ENCODE results near the gene UNK. TPM values are rescaled to one million over a fixed set of nuclear protein-coding genes. Genes with fewer than 3 reads are reported as not detected.
"Not testable (repeated sequence)": the region's sequence is repeated elsewhere in the genome, so short reads cannot be mapped to it uniquely, and the experiment has no call there.

Gene UNK
- total and polyA plus RNA-seq, 12 donors = 11.6 to 21.3 (median 14.7) TPM

GRCh38 chr17:75869282-75870141, 84.9 kb downstream of the UNK start:
- peaks cover 21 to 75% (median 51%) of the 10 kb centered on the region in 9 donors for H3K4me1 ChIP-seq
- intact Hi-C loops (cut with DNase I) = loop anchor here in 1 of 10 donors (10.0 kb wide), 1 partner anchor 95 kb away; a partner anchor contains a TSS
- peaks cover 0 to 11% (median 5%) of the 10 kb centered on the region in 9 donors for H3K36me3 ChIP-seq
- no peaks in the 10 kb centered on the region for H3K9me3 ChIP-seq
- 45 to 46% methylated on average over 23 of the region's 23 CpGs for WGBS, 2 donors
- H3K27me3 ChIP-seq = no peaks in the 10 kb centered on the region
- ATAC-seq (peak in 7 of 8 donors; percentile 15 to 48 (median 34)), DNase-seq (peak; percentile 55 to 65)
- no peak for TF ChIP-seq CTCF (IDR thresholded peaks at IDR 0.05)
- H3K27ac ChIP-seq = peak overlapping the region; percentile 39 to 92 (median 84)
- peak overlapping the region in 6 of 10 donors; percentile 0 to 20 (median 14) for H3K4me3 ChIP-seq

- DNase-seq, H3K9me3 ChIP-seq, H3K27me3 ChIP-seq, ATAC-seq: not testable (repeated sequence)
- intact Hi-C loops (cut with DNase I) = loop anchor here in 1 of 10 donors (10.0 kb wide), 1 partner anchor 95 kb away; a partner anchor contains a TSS
- WGBS, 2 donors = 72 to 80% methylated on average over 10 of the region's 10 CpGs
- Histone ChIP-seq H3K4me3 (peak overlapping the region in 3 of 10 donors; percentile 13 to 14 (median 13)), H3K4me1 (peaks cover 18 to 75% (median 49%) of the 10 kb centered on the region in 9 donors), H3K27ac (peak overlapping the region; percentile 39 to 92 (median 84)), H3K36me3 (peaks cover 0 to 18% (median 5%) of the 10 kb centered on the region in 9 donors)
These were observed 85.6 kb downstream of the UNK start for GRCh38 chr17:75870228-75870627.

- intact Hi-C loops (cut with DNase I) = loop anchor here in 1 of 10 donors (10.0 kb wide), 1 partner anchor 98 kb away; a partner anchor contains a TSS
- peaks cover 0 to 30% (median 10%) of the 10 kb centered on the region in 9 donors for H3K36me3 ChIP-seq
- H3K27me3 ChIP-seq = peaks cover 0 to 18% (median 0%) of the 10 kb centered on the region in 7 donors
- peaks cover 33 to 91% (median 67%) of the 10 kb centered on the region in 9 donors for H3K4me1 ChIP-seq
- ATAC-seq (peak; percentile 55 to 73 (median 64)), DNase-seq (peak; percentile 81 to 90)
- peak overlapping the region; percentile 57 to 99 (median 91) for H3K27ac ChIP-seq
- TF ChIP-seq CTCF (IDR thresholded peaks at IDR 0.05) = no peak
- WGBS, 2 donors = 25 to 28% methylated on average over 13 of the region's 13 CpGs
- no peak overlapping the region for H3K4me3 ChIP-seq
- H3K9me3 ChIP-seq = no peaks in the 10 kb centered on the region
These were observed 88.1 kb downstream of the UNK start for GRCh38 chr17:75872434-75873351.

- H3K4me1 ChIP-seq = peaks cover 33 to 86% (median 65%) of the 10 kb centered on the region in 9 donors
- peaks cover 0 to 18% (median 0%) of the 10 kb centered on the region in 7 donors for H3K27me3 ChIP-seq
- H3K27ac ChIP-seq = peak overlapping the region; percentile 57 to 99 (median 91)
- intact Hi-C loops (cut with DNase I) = loop anchor here in 1 of 10 donors (10.0 kb wide), 1 partner anchor 99 kb away; a partner anchor contains a TSS
- H3K36me3 ChIP-seq = peaks cover 0 to 30% (median 10%) of the 10 kb centered on the region in 9 donors
- H3K9me3 ChIP-seq = no peaks in the 10 kb centered on the region
- TF ChIP-seq CTCF (IDR thresholded peaks at IDR 0.05) = no peak
- WGBS, 2 donors = 47 to 57% methylated on average over 11 of the region's 11 CpGs
- no peak for ATAC-seq
- DNase-seq = no peak
- H3K4me3 ChIP-seq = no peak overlapping the region
These were observed 89.1 kb downstream of the UNK start for GRCh38 chr17:75873587-75874322.
